GM12872 (cell line): ENCODE results near the gene KATNB1.

Experiments used
- CTCF ChIP-seq: IDR thresholded peaks from 3 replicates; pipeline ENCODE4 v1.5.1; 2011; ENCODE audit warnings: low read depth, mild to moderate bottlenecking, low read length, moderate library complexity; ENCODE audit not compliant: insufficient read depth

Gene KATNB1

GRCh38 chr16:57785385-57785784 lies 49.8 kb downstream of the KATNB1 start:
- TF ChIP-seq CTCF: no peak

- no peak for TF ChIP-seq CTCF
These were observed 50.4 kb downstream of the KATNB1 start for GRCh38 chr16:57785924-57786323.

GRCh38 chr16:57786632-57787518 lies 51.3 kb downstream of the KATNB1 start:
- no peak for TF ChIP-seq CTCF

GRCh38 chr16:57787519-57787905 lies 51.9 kb downstream of the KATNB1 start:
- no peak for TF ChIP-seq CTCF

- TF ChIP-seq CTCF: no peak
These were observed 52.8 kb downstream of the KATNB1 start for GRCh38 chr16:57788252-57788841.

- TF ChIP-seq CTCF: no peak
These were observed 53.4 kb downstream of the KATNB1 start for GRCh38 chr16:57788951-57789350.

GRCh38 chr16:57791195-57791892 lies 55.8 kb downstream of the KATNB1 start:
- TF ChIP-seq CTCF: no peak
